GM23248 (cell line): ENCODE results near the gene SNRPA.

Experiments used
- EZH2 ChIP-seq: fragments of 200-600 bp; sonication (generic); IDR thresholded peaks from 2 replicates; pipeline ENCODE4 v1.6.1; 2018; ENCODE audit warnings: antibody characterized with exemption, mild to moderate bottlenecking; ENCODE audit not compliant: insufficient read depth, poor library complexity, severe bottlenecking
- EZH2phosphoT487 ChIP-seq: fragments of 200-600 bp; sonication (generic); IDR thresholded peaks from 2 replicates; pipeline ENCODE4 v1.6.1; 2018; ENCODE audit warnings: antibody characterized with exemption, moderate library complexity, mild to moderate bottlenecking, low read depth; ENCODE audit not compliant: insufficient read depth

DNA sequence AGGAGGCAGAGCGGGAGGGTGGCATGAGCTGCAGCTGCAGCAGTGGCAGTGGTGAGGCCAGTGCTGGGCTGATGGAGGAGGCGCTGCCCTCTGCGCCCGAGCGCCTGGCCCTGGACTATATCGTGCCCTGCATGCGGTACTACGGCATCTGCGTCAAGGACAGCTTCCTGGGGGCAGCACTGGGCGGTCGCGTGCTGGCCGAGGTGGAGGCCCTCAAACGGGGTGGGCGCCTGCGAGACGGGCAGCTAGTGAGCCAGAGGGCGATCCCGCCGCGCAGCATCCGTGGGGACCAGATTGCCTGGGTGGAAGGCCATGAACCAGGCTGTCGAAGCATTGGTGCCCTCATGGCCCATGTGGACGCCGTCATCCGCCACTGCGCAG, 50.0 kb downstream of the SNRPA start:
- TF ChIP-seq EZH2 (no peak), EZH2phosphoT487 (no peak)
